GM11168 (cell line): ENCODE measurements around the gene GHRH.

Experiments
- in situ Hi-C: fragments of 300-500 bp; cut with MboI; formaldehyde crosslinking; loops from one replicate; pipeline ENCODE4 v1.12.0; 2022; ENCODE audit warnings: low sequenced_read_pairs; ENCODE audit not compliant: unreplicated experiment

The GHRH gene, protein sequence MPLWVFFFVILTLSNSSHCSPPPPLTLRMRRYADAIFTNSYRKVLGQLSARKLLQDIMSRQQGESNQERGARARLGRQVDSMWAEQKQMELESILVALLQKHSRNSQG

DNA sequence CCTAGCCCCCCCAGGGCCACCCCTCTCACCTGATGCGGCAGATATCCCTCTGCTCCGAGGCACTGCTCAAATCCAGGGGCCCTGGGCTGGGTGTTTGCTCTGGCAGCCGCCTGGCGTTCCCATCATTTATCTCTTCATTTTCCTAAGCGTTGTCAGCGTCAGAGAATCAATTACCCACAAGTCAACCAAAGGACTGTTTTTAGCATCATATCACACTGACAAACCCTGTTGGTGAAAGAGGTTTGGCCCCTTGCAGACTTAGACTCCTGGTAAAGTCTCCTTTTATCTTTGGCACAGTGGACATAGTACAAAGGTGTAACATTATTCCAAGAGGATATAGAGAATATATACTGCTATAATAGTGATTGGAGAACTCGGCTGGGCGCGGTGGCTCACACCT lies at the start of gene GHRH:
Gene GHRH (minus strand): TSS at position 101 of the 400 bp plus-strand sequence. CDS start 4,925 bp downstream, outside the sequence.
- in situ Hi-C loops: loop anchor here (5.0 kb wide), 1 partner anchor 276 kb away; no protein-coding TSS in a partner anchor

DNA sequence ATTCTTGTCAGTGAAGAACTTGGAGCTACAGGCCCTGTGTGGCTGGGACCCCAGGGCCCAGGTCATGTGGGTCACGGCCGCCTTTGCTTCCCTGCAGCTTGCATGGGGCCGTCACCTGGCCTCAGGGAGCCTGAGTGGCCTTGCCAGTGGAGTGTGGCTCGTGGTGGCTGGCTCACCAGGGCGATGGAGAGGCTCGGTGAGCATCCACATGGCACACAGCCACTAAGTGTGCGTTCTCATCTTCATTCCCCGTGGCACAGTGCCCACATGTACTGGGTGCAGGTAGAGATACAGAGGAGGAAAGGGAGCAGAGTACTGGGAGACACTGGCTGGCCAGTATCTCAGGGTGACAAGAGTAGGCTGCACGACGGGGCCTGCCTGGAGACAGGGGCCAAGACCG lies 49.3 kb upstream of the GHRH start:
- in situ Hi-C loops: no loop called here

DNA sequence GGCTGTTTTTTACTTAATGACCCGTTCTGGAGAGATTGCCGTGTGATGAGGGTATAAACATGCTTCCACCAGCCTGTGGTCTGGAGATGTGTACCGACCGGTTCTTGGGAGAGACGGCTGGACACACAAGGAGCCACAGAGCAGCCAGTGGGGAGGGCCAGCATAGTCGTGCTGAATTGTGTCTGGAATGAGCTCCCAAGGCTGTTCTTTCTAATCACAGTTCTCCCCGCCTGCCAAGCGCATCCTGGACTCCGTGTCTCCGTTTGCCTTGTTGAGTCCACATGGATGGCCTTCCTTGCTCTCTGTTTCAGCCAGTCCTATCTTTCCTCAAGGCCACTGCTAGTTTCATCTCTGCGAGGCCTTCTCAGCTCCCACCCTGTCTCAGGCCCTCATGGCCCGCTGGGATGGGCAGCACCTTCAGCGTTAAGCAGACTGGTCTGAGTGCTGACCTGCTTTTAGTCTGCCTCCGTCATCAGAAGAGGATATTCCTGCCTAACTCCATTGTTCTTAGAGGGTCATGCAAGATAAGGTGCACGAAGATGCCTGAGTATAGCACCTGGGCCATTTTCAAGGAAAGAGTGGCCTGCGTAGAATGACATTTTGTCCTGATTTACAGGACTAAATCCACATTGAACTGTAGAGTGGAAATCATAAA lies 48.4 kb upstream of the GHRH start:
- in situ Hi-C loops: no loop called here

DNA sequence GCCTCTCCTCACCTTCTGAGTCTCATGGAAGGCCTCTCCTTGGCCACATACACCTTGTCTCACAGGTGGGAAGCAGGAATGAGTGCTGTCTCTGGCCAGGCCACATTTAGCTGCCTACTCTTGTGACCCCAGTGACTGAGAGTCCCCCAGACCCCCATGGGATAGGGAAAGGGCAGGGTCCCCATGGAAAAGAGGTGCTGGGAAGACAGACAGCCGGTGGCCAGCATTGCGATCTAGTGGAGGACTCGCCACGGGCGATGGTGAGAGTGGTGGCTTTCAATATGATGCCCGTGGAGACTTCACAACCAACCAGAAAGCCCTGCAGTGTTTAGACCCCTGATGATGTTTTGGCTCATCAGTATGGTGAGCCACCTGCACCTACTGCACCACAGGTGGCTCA lies 47.7 kb upstream of the GHRH start:
- in situ Hi-C loops: no loop called here

DNA sequence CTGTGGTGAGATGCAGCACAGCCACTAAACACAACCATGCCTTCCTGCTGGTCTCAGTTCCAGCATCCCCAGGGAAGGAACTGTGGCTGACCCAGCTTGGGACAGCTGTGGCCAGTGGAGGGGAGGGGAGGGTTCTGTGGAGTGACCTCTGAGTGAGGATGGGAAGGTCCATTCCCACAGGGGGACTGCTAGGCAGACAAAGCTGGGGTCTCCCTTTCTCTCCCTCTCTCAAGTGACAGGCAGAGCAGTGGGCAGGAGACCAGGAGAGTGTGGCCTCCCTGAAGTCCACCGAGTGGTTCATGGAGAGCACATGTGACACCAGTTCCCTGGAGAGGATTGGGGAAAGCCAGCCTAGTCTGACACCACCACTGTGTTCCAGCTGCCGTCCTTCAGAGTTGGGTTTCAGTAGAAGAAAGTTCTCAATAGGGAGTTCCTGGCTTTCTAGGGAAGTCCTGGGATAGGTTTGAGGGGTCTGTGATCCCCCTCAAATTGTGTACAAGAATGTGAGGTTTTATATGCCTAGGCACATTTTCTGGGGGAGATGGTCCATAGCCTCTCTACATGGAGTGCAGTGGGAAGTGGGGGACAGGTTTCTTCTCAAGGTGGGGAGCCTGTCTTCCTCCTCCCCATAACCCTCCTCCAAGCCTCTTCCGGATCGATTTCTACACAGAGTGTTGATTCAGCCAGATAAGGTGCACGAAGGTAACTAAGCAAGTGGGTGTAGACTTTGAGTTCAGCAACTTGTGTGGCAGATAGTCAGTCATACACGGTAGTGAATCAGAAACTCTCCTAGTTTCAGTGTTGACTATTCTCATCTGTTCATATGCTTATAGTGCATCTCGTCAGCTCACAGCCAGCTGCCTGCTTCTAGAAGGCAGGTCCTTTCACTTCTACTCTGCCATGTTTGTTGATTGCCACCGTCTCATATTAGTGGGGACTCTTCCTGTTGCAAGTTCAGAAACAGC lies 46.8 kb upstream of the GHRH start:
- in situ Hi-C loops: no loop called here

DNA sequence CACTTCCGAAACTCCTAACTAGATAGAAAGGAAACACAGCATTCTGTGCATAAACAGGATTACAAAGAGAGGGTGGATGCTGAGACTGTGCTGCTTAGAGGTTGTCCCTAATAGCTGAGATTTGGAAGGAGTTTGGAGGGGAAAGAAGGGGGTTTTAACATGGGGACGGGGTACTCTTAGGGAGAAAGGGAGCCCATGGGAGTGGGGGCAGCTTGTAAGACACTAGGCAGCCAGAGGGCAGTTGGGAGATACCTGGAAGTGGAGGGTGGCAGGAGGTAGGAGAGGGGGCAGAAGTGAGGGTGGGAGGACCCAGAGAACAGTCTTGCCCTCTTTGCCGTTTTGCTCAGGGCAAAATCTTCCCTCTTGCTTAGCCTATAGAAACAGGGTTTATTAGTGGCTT lies 44.2 kb upstream of the GHRH start:
- in situ Hi-C loops: no loop called here

DNA sequence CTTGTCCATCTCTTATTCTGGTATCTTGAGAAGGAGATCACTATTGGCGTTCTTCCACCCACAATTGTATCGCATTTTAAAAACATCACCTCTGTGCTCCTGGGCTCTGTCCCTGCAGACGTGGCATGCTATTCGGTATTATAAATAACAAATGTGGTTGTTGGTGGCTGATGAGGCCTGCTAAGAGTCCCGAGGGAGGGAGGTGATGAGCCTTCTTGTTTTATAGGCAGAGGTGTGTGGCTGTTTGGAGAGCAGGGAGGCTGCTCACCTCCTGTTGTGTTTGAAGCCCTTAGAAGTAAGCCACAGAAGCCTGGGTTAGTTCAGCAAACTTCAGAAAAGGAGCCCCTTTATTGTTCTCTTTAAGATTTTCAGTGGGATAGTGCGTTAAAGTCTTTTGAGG lies 43.5 kb upstream of the GHRH start:
- in situ Hi-C loops: no loop called here

DNA sequence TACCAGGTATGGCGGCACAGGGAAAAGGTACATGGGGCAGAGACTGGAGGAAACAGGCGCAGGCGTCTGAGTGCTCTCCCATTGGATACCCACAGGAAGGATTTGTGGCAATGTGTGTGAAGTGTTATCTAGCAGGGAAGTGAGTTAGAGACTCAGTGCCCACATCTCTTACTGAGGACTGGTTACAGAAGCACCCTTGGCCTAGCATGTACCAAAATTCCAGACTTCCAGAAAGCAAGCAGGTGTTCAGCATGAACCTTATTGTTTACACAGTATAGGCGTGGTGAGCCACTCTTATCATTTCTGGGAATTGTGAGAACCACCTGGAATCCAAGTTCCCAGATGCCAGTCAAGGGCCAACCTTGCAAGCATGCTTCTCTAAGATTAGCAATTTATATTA lies 42.0 kb upstream of the GHRH start:
- in situ Hi-C loops: no loop called here

DNA sequence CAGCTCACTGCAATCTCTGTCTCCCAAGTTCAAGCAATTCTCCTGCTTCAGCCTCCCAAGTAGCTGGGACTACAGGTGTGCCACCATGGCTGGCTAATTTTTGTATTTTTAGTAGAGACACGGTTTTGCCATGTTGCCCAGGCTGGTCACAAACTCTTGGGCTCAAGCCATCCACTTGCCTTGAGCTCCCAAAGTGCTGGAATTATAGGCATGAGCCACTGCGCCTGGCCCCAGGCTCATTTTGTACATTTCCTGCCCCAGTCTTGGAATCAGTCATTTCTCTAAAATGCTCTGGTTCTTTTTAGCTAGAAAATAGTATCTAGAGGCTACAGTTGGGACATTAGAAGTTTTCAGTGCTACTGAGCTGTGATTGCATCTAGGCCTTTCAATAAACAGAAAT lies 41.4 kb upstream of the GHRH start:
- in situ Hi-C loops: no loop called here

DNA sequence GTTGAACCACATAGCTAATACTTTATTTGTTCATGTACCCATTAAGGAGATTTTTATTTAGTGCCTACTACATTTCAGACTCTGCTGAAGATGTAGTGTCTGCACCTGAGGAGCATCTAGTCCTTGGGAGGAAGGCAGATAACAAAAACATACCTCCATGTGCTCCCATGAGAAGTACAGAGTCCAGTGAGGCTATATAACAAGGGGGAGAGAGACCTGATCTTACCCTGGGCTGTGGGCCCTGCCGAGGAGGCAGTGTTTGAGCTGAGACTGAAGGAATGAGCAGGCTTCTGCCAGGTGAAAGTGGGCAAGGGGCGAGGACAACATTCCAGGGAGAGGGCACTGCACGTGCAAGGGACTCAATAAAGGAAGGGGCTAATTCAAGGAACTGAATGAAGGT lies 39.9 kb upstream of the GHRH start:
- in situ Hi-C loops: no loop called here

DNA sequence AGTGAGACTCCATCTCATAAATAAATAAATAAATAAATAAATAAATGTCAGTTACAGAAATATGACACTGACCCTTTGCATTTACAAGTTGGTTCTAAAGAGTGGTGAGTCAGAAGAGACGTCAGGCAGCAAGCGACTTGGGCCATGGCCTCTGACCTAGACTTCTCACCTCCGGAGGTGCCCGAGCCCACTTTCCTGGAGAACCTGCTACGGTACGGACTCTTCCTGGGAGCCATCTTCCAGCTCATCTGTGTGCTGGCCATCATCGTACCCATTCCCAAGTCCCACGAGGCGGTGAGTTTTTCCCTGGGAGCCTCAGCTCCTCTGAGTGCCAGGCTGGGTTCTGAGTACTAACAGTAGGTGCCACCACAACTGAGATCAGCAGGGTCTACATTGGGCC lies 39.5 kb upstream of the GHRH start:
- in situ Hi-C loops: no loop called here

DNA sequence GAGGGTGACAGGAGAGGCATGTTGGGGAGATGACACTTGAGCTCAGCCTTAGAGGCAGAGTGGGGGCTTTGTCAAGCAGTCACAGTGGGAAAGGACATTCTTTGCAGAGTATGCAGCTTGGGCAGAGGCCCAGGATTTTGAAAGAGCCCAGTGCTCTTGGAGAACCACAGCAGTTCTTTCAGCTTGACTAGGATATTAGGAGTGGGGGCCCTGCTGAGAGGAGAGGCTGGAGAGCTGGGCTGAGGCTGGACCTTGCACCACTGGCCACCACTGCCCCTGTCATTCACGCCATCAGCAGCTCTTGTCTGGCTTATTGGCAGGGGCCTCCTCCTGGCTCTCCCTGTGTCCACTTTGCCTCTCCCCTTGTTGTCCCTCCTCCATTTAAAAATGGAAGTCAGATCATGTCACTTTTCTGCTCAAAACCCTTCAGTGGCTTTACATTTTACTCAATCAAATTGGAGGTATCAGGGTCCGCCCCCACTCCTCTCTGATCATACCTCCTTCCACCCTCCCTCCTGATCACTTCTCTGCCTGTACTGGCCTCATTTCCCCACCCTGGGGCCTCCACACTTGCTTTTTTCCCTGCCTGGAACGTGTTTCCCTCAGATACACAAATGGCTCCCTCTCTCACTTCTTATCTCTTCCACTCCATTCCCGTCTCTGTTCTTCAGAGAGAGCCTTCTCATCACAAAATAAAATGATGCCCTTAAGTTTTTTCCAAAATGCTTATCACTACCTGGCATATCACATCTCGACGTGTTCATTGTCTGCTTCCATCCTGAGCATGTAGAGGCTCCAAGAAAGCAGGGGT lies 38.3 kb upstream of the GHRH start:
- in situ Hi-C loops: no loop called here

DNA sequence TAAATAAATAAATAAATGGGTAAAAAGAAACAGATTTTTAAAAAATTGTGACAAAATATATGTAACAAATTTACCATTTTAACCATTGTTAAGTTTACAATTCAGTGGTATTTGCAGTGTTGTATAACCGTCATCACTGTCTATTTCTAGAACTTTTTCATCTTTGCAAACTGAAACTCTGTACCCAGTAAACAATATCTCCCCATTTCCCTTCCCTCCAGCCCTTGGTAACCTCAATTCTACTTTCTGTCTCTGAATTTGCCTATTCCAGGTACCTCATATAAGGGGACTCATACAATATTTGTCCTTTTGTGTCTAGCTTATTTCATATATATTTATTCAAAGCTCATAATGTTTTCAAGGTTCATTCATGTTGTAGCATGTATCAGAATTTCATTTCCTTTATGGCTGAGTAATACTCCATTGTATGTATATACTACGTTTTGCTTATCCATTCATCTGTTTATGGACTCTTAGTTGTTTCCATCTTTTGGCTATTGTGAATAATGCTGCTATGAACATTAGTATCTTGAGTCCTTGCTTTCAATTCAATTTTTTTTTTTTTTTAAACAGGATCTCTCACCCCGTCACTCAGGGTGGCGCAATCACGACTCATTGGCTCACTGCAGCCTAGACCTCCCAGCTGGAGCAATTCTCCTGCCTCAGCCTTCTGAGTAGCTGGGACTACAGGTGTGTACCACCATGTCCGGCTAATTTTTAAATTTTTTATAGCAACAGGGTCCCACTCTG lies 36.8 kb upstream of the GHRH start:
- in situ Hi-C loops: no loop called here

DNA sequence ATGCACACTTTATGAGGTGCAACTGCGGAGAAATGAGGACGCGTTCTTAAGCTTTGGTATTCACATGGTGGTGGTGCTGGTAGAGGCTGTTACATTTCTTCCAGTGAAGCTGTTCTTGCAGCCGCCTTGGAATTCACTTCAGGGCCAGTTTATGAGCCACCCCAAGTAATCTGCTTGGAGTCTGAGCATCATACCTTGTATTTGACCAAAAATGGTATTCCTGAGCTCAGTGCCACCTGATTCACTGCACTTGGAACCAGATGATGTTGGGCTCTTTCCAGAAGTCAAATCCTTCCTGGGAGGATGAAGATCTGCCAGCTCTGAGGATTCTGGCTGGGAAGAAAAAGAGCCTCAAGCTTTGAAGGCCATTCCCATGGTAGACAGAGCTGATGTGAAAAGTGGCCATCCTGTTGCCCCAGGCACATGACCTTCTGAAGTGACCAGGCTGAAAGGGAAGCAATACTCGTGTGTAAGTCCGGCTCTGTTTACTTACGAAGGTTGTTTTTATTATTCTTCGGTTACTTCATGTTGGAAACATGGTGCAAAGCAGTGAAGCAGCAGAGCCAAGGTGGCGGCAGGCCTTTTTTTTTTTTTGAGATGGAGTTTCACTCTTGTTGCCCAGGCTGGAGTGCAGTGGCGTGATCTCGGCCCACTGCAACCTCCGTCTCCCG lies 35.6 kb upstream of the GHRH start:
- in situ Hi-C loops: no loop called here

DNA sequence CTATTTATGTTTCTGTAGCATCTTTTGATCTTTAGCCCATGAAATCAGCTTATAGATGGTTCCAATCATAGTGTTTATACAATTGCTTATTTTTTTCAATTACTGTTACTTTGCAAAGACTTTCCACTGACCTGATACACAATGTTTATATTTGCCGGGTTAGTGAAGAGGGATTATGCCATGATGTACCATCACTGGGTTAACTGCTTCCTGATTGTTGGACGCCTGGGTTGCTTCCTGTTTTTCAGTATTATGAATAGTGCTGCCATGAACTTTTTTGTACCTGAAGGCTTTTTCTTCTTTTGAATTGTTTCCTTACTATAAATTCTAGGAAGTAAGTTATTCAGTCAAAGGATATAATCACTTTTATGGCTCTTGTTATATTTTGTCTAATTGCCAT lies 34.8 kb upstream of the GHRH start:
- in situ Hi-C loops: no loop called here

DNA sequence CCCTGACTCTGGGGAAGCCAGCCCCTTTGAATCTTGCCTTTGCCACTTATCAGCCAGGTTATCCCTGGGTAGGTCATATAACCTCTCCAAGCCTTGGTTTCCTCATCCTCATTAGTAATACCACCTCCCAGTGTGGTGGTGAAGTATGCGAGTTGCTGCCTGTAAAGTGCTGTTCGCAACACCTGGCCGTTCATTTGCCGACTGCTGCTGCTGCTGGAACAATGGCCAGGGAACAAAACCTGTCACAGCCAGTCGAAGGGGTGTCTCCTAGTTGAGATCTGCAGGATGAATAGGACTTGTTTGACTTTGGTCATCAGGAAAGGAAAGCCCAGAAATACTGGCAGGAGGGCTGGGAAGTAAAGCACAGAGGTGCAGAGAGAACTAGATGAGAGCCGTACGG lies 34.0 kb upstream of the GHRH start:
- in situ Hi-C loops: no loop called here

DNA sequence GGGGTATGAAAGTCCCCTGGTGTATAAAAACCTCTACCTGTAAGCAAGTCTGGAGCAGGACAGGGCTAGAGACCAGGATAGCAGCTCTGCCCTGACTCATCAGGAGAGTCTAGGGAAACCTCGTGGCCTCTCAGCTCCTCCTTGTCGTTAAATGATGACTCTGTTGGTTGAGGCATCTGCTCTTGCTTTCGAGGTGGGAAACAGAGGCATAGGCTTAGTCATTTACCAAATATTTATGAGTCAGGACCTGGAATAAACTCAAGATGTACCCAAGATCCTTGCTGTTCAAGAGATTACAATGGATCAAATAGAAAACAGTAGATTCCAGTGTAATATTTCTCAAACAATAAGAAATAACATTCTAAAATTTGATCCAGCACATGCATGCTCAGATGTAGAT lies 33.4 kb upstream of the GHRH start:
- in situ Hi-C loops: no loop called here

DNA sequence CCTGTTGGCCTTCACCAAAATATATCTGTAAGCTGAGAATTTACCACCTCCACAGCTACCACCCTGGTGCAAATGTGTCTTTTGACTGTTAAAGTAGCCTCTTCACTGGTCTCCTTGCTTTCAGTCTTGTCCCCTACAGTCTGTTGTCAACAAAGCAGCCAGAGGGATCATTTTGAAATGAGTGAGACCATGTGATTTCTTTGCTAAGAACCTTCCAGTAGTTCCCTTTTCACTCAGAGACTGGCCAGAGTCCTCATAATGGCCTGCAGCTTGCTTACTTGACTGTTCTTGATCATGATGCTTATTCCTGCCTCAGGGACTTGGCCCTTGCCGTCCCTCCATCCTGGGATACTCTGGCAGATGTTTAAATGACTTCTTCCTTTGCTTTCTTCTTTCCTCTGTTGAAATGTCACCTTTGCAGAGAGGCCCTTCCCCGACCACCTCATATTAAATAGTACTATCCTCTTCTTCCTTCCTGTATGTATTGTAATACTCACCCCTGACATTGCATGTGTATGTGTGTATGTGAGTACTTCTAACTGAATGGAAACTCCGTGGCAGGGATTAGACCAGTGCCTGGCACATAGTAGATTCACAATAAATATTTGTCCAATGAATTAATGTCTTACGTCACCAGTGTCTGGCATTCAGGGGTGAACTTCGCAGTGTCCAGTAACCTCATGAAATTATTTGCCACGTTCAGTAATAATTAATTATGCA lies 32.8 kb upstream of the GHRH start:
- in situ Hi-C loops: no loop called here
